ENCODE measurements around the gene C20orf202.

C20orf202 gene

GRCh38 chr20:1199212-1199873, 3.9 kb upstream of the C20orf202 start:
- DNase-seq = no peak
- H3K36me3 Mint-ChIP-seq (ENCODE audit: low read depth) = no peaks in the 10 kb centered on the region
- H3K4me1 Mint-ChIP-seq = no peaks in the 10 kb centered on the region
- H3K9me3 Mint-ChIP-seq = no peaks in the 10 kb centered on the region
- peaks cover 6% of the 10 kb centered on the region for H3K27me3 Mint-ChIP-seq (ENCODE audit: low read depth, poor library complexity)
- TF ChIP-seq CTCF (IDR thresholded peaks at IDR 0.05) = no peak
- no peak overlapping the region for H3K4me3 Mint-ChIP-seq
- H3K27ac Mint-ChIP-seq = no peak overlapping the region

GRCh38 chr20:1199964-1200363, 3.3 kb upstream of the C20orf202 start:
- Mint-ChIP-seq H3K9me3 (no peaks in the 10 kb centered on the region), H3K27me3 (ENCODE audit: low read depth, poor library complexity) (peaks cover 6% of the 10 kb centered on the region), H3K4me3 (no peak overlapping the region), H3K36me3 (ENCODE audit: low read depth) (no peaks in the 10 kb centered on the region), H3K27ac (no peak overlapping the region), H3K4me1 (no peaks in the 10 kb centered on the region)
- no peak for DNase-seq
- no peak for TF ChIP-seq CTCF (IDR thresholded peaks at IDR 0.05)

- H3K9me3 Mint-ChIP-seq = no peaks in the 10 kb centered on the region
- H3K27ac Mint-ChIP-seq = no peak overlapping the region
- DNase-seq = no peak
- H3K4me1 Mint-ChIP-seq = no peaks in the 10 kb centered on the region
- no peak overlapping the region for H3K4me3 Mint-ChIP-seq
- no peak for TF ChIP-seq CTCF (IDR thresholded peaks at IDR 0.05)
- no peaks in the 10 kb centered on the region for H3K36me3 Mint-ChIP-seq (ENCODE audit: low read depth)
- H3K27me3 Mint-ChIP-seq (ENCODE audit: low read depth, poor library complexity) = peaks cover 21% of the 10 kb centered on the region
Observed at GRCh38 chr20:1203630-1204029, 376 bp downstream of the C20orf202 start.

- no peak for TF ChIP-seq CTCF (IDR thresholded peaks at IDR 0.05)
- no peaks in the 10 kb centered on the region for H3K4me1 Mint-ChIP-seq
Observed at GRCh38 chr20:1204113-1204512, 859 bp downstream of the C20orf202 start.

GRCh38 chr20:1204576-1204975, 1.3 kb downstream of the C20orf202 start:
- Mint-ChIP-seq H3K27ac (no peak overlapping the region), H3K36me3 (ENCODE audit: low read depth) (no peaks in the 10 kb centered on the region), H3K9me3 (no peaks in the 10 kb centered on the region), H3K4me1 (no peaks in the 10 kb centered on the region), H3K4me3 (no peak overlapping the region), H3K27me3 (ENCODE audit: low read depth, poor library complexity) (peaks cover 28% of the 10 kb centered on the region)
- no peak for DNase-seq
- no peak for TF ChIP-seq CTCF (IDR thresholded peaks at IDR 0.05)

More at GRCh38 chr20:1204113-1204512, 859 bp downstream of the C20orf202 start:
- no peak for DNase-seq
- no peaks in the 10 kb centered on the region for H3K9me3 Mint-ChIP-seq
- no peaks in the 10 kb centered on the region for H3K36me3 Mint-ChIP-seq (ENCODE audit: low read depth)
- H3K27ac Mint-ChIP-seq = no peak overlapping the region
- peaks cover 24% of the 10 kb centered on the region for H3K27me3 Mint-ChIP-seq (ENCODE audit: low read depth, poor library complexity)
- H3K4me3 Mint-ChIP-seq = no peak overlapping the region

- DNase-seq = no peak
- Mint-ChIP-seq H3K9me3 (no peaks in the 10 kb centered on the region), H3K4me1 (no peaks in the 10 kb centered on the region), H3K27me3 (ENCODE audit: low read depth, poor library complexity) (peaks cover 36% of the 10 kb centered on the region), H3K36me3 (ENCODE audit: low read depth) (no peaks in the 10 kb centered on the region), H3K4me3 (no peak overlapping the region), H3K27ac (no peak overlapping the region)
- no peak for TF ChIP-seq CTCF (IDR thresholded peaks at IDR 0.05)
Observed at GRCh38 chr20:1205802-1206201, 2.5 kb downstream of the C20orf202 start.

Measured in nephron progenitor cell (in vitro differentiated cells).